ENCODE results near the gene MEA1.

MEA1 gene

GRCh38 chr6:42984924-42985475 lies 28.7 kb downstream of the MEA1 start:
- DNase-seq (ENCODE audit: low spot score): no peak
- Histone ChIP-seq H3K36me3 (ENCODE audit: low read depth) (peaks cover 20% of the 10 kb centered on the region), H3K9me3 (ENCODE audit: severe bottlenecking) (no peaks in the 10 kb centered on the region), H3K4me1 (ENCODE audit: insufficient read depth, poor library complexity, severe bottlenecking) (peaks cover 4% of the 10 kb centered on the region), H3K27me3 (ENCODE audit: insufficient read depth, poor library complexity, severe bottlenecking) (no peaks in the 10 kb centered on the region), H3K4me3 (ENCODE audit: severe bottlenecking) (peak overlapping the region; percentile 77), H3K27ac (ENCODE audit: poor library complexity, severe bottlenecking) (peak overlapping the region; percentile 23)
- no peak for ATAC-seq (ENCODE audit: low read depth)
- TF ChIP-seq CTCF (IDR thresholded peaks at IDR 0.05; ENCODE audit: poor library complexity, severe bottlenecking): no peak

- no peak for TF ChIP-seq CTCF (IDR thresholded peaks at IDR 0.05; ENCODE audit: poor library complexity, severe bottlenecking)
- H3K4me3 ChIP-seq (ENCODE audit: severe bottlenecking): peak within 1 kb of the TSS; percentile 77
- ATAC-seq (ENCODE audit: low read depth) (peak; percentile 94), DNase-seq (ENCODE audit: low spot score) (peak; percentile 97)
- H3K27ac ChIP-seq (ENCODE audit: poor library complexity, severe bottlenecking): peak within 1 kb of the TSS; percentile 23
- H3K9me3 ChIP-seq (ENCODE audit: severe bottlenecking): no peaks in the 10 kb centered on the region
- H3K27me3 ChIP-seq (ENCODE audit: insufficient read depth, poor library complexity, severe bottlenecking): no peaks in the 10 kb centered on the region
- H3K36me3 ChIP-seq (ENCODE audit: low read depth): peaks cover 13% of the 10 kb centered on the region
- H3K4me1 ChIP-seq (ENCODE audit: insufficient read depth, poor library complexity, severe bottlenecking): peaks cover 4% of the 10 kb centered on the region
These were observed 29.5 kb downstream of the MEA1 start, which contains the start of gene PPP2R5D for GRCh38 chr6:42984001-42984923. PPP2R5D (plus strand) TSS chr6:42984570; CDS start chr6:42984678, 108 bp downstream.

- TF ChIP-seq CTCF (IDR thresholded peaks at IDR 0.05; ENCODE audit: poor library complexity, severe bottlenecking): no peak
- Histone ChIP-seq H3K4me1 (ENCODE audit: insufficient read depth, poor library complexity, severe bottlenecking) (peaks cover 7% of the 10 kb centered on the region), H3K27me3 (ENCODE audit: insufficient read depth, poor library complexity, severe bottlenecking) (no peaks in the 10 kb centered on the region), H3K27ac (ENCODE audit: poor library complexity, severe bottlenecking) (no peak overlapping the region), H3K4me3 (ENCODE audit: severe bottlenecking) (no peak overlapping the region), H3K9me3 (ENCODE audit: severe bottlenecking) (no peaks in the 10 kb centered on the region), H3K36me3 (ENCODE audit: low read depth) (no peaks in the 10 kb centered on the region; the same call in 1 of the 2 replicates)
- DNase-seq (ENCODE audit: low spot score) (no peak), ATAC-seq (ENCODE audit: low read depth) (no peak)
These were observed 31.9 kb downstream of the MEA1 start for GRCh38 chr6:42981836-42982235.

GRCh38 chr6:42979523-42980177 lies 34.1 kb downstream of the MEA1 start:
- Histone ChIP-seq H3K4me1 (ENCODE audit: insufficient read depth, poor library complexity, severe bottlenecking) (peaks cover 2% of the 10 kb centered on the region), H3K36me3 (ENCODE audit: low read depth) (no peaks in the 10 kb centered on the region; the same call in 1 of the 2 replicates), H3K27ac (ENCODE audit: poor library complexity, severe bottlenecking) (peak overlapping the region; percentile 69), H3K9me3 (ENCODE audit: severe bottlenecking) (no peaks in the 10 kb centered on the region), H3K27me3 (ENCODE audit: insufficient read depth, poor library complexity, severe bottlenecking) (no peaks in the 10 kb centered on the region), H3K4me3 (ENCODE audit: severe bottlenecking) (peak overlapping the region; percentile 84)
- DNase-seq (ENCODE audit: low spot score) (no peak), ATAC-seq (ENCODE audit: low read depth) (peak; percentile 32)
- no peak for TF ChIP-seq CTCF (IDR thresholded peaks at IDR 0.05; ENCODE audit: poor library complexity, severe bottlenecking)

All from RWPE2 (cell line).